GM23338 (cell line): ENCODE measurements around the gene SHISAL2A. TPM values are rescaled to one million over a fixed set of nuclear protein-coding genes. Genes with fewer than 3 reads are reported as not detected.
A peak's percentile ranks its signal among the peaks of the same experiment; 100 is the strongest.

ENCODE experiments used
- ATAC-seq: fragments of 200-7000 bp; cut with Tn5 transposase; 3 replicates; pipeline ENCODE4 v1.9.1; 2020
- DNase-seq: peaks from one replicate; pipeline ENCODE4 v3.0.0-alpha.2; 2015; ENCODE audit warnings: low spot score
- H2AFZ ChIP-seq: fragments of 200-600 bp; sonication (generic); 2 replicates; pipeline ENCODE4 v1.8.0; 2016; ENCODE audit warnings: antibody characterized with exemption, mild to moderate bottlenecking, moderate library complexity
- H3F3A ChIP-seq: fragments of 200-600 bp; sonication (generic); replicated peaks from 2 replicates; pipeline ENCODE4 v1.8.0; 2017; ENCODE audit warnings: antibody characterized with exemption, mixed run types, low read depth
- H3K27ac ChIP-seq: fragments of 200-600 bp; sonication (generic); 2 replicates; pipeline ENCODE4 v1.6.1; 2016; ENCODE audit warnings: low read depth
- H3K27me3 ChIP-seq: fragments of 200-600 bp; sonication (generic); 2 replicates; pipeline ENCODE4 v1.8.0; 2016; ENCODE audit warnings: mild to moderate bottlenecking, mixed run types, moderate library complexity; ENCODE audit not compliant: insufficient read depth
- H3K36me3 ChIP-seq: fragments of 200-600 bp; sonication (generic); 2 replicates; pipeline ENCODE4 v1.8.0; 2016; ENCODE audit warnings: mild to moderate bottlenecking; ENCODE audit not compliant: insufficient read depth
- H3K4me1 ChIP-seq: fragments of 200-600 bp; sonication (generic); 2 replicates; pipeline ENCODE4 v1.8.0; 2016; ENCODE audit warnings: mild to moderate bottlenecking, moderate library complexity; ENCODE audit not compliant: insufficient read depth
- H3K4me2 ChIP-seq: fragments of 200-600 bp; sonication (generic); 2 replicates; pipeline ENCODE4 v1.7.1; 2017; ENCODE audit warnings: mixed run types
- H3K4me3 ChIP-seq: fragments of 200-600 bp; sonication (generic); 2 replicates; pipeline ENCODE4 v1.6.1; 2016; ENCODE audit warnings: mixed run types
- H3K79me2 ChIP-seq: fragments of 200-600 bp; sonication (generic); replicated peaks from 2 replicates; pipeline ENCODE4 v1.8.0; 2017; ENCODE audit warnings: mild to moderate bottlenecking; ENCODE audit not compliant: insufficient read depth
- H3K9me2 ChIP-seq: fragments of 200-600 bp; sonication (generic); 2 replicates; pipeline ENCODE4 v1.8.0; 2017; ENCODE audit not compliant: insufficient read depth
- H4K20me1 ChIP-seq: fragments of 200-600 bp; sonication (generic); replicated peaks from 2 replicates; pipeline ENCODE4 v1.8.0; 2017; ENCODE audit warnings: mild to moderate bottlenecking; ENCODE audit not compliant: insufficient read depth
- H3K27ac Mint-ChIP-seq: 2 replicates; pipeline ENCODE4 v1.8.0; 2020; ENCODE audit warnings: inconsistent platforms, mild to moderate bottlenecking, moderate library complexity, mixed read lengths
- H3K27me3 Mint-ChIP-seq: 3 replicates; pipeline ENCODE4 v1.8.0; 2022; ENCODE audit warnings: low read depth, mild to moderate bottlenecking, moderate library complexity, mixed read lengths, inconsistent platforms; ENCODE audit not compliant: insufficient read depth, poor library complexity
- H3K36me3 Mint-ChIP-seq: 3 replicates; pipeline ENCODE4 v1.8.0; 2021; ENCODE audit warnings: low read depth, mild to moderate bottlenecking, inconsistent platforms, moderate library complexity, mixed read lengths
- H3K4me1 Mint-ChIP-seq: 3 replicates; pipeline ENCODE4 v1.8.0; 2020; ENCODE audit warnings: mild to moderate bottlenecking, inconsistent platforms, mixed read lengths
- H3K4me3 Mint-ChIP-seq: 3 replicates; pipeline ENCODE4 v1.8.0; 2021; ENCODE audit warnings: moderate library complexity, mild to moderate bottlenecking, inconsistent platforms, mixed read lengths
- H3K9me3 Mint-ChIP-seq: 3 replicates; pipeline ENCODE4 v1.8.0; 2020; ENCODE audit warnings: moderate library complexity, mild to moderate bottlenecking, inconsistent platforms, mixed read lengths
- CREB1 ChIP-seq: fragments of 250-450 bp; sonication (Bioruptor Pico); IDR thresholded peaks from 2 replicates; pipeline ENCODE4 v1.5.0; 2020; ENCODE audit warnings: low read depth, mild to moderate bottlenecking, moderate library complexity
- EZH2phosphoT487 ChIP-seq: fragments of 200-600 bp; sonication (generic); IDR thresholded peaks from one replicate; pipeline ENCODE4 v1.8.1; 2018; ENCODE audit warnings: antibody characterized with exemption; ENCODE audit not compliant: unreplicated experiment
- JUNB ChIP-seq: IDR thresholded peaks from one replicate; pipeline ENCODE4 v1.6.1; 2016; ENCODE audit warnings: antibody characterized with exemption; ENCODE audit not compliant: unreplicated experiment
- POLR2AphosphoS5 ChIP-seq: IDR thresholded peaks from 2 replicates; pipeline ENCODE4 v1.6.1; 2016; ENCODE audit warnings: antibody characterized with exemption, low read depth
- STAT1 ChIP-seq: IDR thresholded peaks from one replicate; pipeline ENCODE4 v1.6.1; 2016; ENCODE audit warnings: antibody characterized with exemption; ENCODE audit not compliant: unreplicated experiment
- ZNF114 ChIP-seq: fragments of 250-450 bp; sonication (Bioruptor Pico); IDR thresholded peaks from 2 replicates; pipeline ENCODE4 v1.5.0; 2020; ENCODE audit warnings: mild to moderate bottlenecking, moderate library complexity
- ZNF331 ChIP-seq: fragments of 250-450 bp; sonication (Bioruptor Pico); IDR thresholded peaks from 2 replicates; pipeline ENCODE4 v1.5.0; 2020; ENCODE audit warnings: low read depth, mild to moderate bottlenecking, moderate library complexity
- polyA plus RNA-seq: library from polyadenylated mRNA; unstranded; fragments of >200 nt; fragmentation: Nextera tagmentation; extraction: Ambion mirVana; gene quantifications from 2 replicates; pipeline ENCODE4 v1.2.1, GENCODE V29; 2016
- total RNA-seq: library from RNA; depleted of rRNA; stranded (reverse); fragments of >200 nt; shearing (Covaris generic); gene quantifications from 2 replicates; pipeline ENCODE4 v1.2.3, GENCODE V29; 2014
- TF ChIP-seq, protein P1 (sequence below): fragments of 250-450 bp; sonication (Bioruptor Pico); IDR thresholded peaks from 2 replicates; pipeline ENCODE4 v1.5.0; 2020; ENCODE audit warnings: mild to moderate bottlenecking, moderate library complexity
- TF ChIP-seq, protein P2 (sequence below): IDR thresholded peaks from one replicate; pipeline ENCODE4 v1.6.1; 2018; ENCODE audit warnings: antibody characterized with exemption; ENCODE audit not compliant: unreplicated experiment
- TF ChIP-seq, protein P3 (sequence below): IDR thresholded peaks from 2 replicates; pipeline ENCODE4 v1.6.1; 2016; ENCODE audit warnings: antibody characterized with exemption
- TF ChIP-seq, protein P4 (sequence below), 2 experiments: fragments of 200-600 bp in 1 of 2; sonication (generic) in 1 of 2; conservative IDR thresholded peaks; 2 replicates each; pipeline versions ENCODE4 v1.5.1 to v1.6.1; 2016 to 2017; ENCODE audit warnings: antibody characterized with exemption in 2 of 2, low read depth in 2 of 2, mild to moderate bottlenecking in 2 of 2, moderate library complexity in 1 of 2

Gene SHISAL2A
- total and polyA plus RNA-seq, 2 experiments from 2014 or later, result 0.10 to 1.2 TPM

DNA sequence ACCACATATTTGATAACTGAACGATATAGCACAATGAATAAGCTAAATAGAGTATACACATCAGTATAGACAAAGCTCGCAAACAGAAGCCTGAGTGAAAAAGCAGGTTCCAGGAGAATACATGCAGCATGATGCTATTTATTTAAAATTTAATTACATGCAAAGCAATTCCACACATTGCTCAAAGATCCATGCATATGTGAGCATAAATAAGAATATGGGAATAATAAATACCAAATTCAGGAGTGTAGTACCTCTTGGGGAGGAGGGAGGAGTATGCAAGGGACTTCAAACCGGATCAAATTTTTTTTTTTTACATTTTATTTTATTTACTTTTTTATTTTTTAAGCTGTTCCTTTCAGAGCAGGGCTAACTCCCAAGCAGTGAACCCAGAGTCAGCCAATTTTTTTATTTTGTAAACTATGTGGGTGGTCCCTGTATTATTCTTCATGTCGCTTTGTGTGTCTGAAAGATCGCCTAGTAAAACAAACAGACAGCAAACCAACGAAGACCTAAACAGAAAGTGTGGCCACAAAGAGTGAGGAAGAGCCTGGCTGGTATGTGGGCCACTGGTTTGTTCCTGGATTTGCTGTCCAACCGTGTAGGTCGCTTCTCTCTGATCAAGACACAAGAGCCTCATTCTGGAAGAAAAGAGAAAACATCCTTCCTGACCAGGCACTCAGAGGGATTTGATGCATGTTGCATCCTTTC, 4.2 kb upstream of the SHISAL2A start:
- Histone ChIP-seq H3K9me2 (no peaks in the 10 kb centered on the region), H3K36me3 (no peaks in the 10 kb centered on the region; the same call in 1 of the 2 replicates), H3F3A (0 out of 2 replicates have a peak, but pooled peaks cover 4% of the 10 kb centered on the region), H3K27me3 (peaks cover 32% of the 10 kb centered on the region), H4K20me1 (no peaks in the 10 kb centered on the region), H2AFZ (peak overlapping the region; percentile 90), H3K79me2 (no peaks in the 10 kb centered on the region), H3K27ac (0 out of 2 replicates have a peak overlapping the region, but pooled peaks have one; percentile 9), H3K4me2 (no peak overlapping the region), H3K4me1 (peaks cover 16% of the 10 kb centered on the region; the same call in 1 of the 2 replicates), H3K4me3 (no peak overlapping the region)
- Mint-ChIP-seq H3K36me3 (no peaks in the 10 kb centered on the region; the same call in 1 of the 3 replicates), H3K4me1 (peaks cover 11% of the 10 kb centered on the region), H3K27me3 (peaks cover 28% of the 10 kb centered on the region), H3K4me3 (no peak overlapping the region), H3K27ac (no peak overlapping the region), H3K9me3 (peaks cover 4% of the 10 kb centered on the region; the same call in 1 of the 3 replicates)
- TF ChIP-seq ZNF331 (CRISPR knock-in tag) (no peak), STAT1 (no peak), EZH2phosphoT487 (no peak), JUNB (no peak), ZNF114 (no peak), POLR2AphosphoS5 (no peak), CREB1 (no peak)
- TF ChIP-seq, protein P1, sequence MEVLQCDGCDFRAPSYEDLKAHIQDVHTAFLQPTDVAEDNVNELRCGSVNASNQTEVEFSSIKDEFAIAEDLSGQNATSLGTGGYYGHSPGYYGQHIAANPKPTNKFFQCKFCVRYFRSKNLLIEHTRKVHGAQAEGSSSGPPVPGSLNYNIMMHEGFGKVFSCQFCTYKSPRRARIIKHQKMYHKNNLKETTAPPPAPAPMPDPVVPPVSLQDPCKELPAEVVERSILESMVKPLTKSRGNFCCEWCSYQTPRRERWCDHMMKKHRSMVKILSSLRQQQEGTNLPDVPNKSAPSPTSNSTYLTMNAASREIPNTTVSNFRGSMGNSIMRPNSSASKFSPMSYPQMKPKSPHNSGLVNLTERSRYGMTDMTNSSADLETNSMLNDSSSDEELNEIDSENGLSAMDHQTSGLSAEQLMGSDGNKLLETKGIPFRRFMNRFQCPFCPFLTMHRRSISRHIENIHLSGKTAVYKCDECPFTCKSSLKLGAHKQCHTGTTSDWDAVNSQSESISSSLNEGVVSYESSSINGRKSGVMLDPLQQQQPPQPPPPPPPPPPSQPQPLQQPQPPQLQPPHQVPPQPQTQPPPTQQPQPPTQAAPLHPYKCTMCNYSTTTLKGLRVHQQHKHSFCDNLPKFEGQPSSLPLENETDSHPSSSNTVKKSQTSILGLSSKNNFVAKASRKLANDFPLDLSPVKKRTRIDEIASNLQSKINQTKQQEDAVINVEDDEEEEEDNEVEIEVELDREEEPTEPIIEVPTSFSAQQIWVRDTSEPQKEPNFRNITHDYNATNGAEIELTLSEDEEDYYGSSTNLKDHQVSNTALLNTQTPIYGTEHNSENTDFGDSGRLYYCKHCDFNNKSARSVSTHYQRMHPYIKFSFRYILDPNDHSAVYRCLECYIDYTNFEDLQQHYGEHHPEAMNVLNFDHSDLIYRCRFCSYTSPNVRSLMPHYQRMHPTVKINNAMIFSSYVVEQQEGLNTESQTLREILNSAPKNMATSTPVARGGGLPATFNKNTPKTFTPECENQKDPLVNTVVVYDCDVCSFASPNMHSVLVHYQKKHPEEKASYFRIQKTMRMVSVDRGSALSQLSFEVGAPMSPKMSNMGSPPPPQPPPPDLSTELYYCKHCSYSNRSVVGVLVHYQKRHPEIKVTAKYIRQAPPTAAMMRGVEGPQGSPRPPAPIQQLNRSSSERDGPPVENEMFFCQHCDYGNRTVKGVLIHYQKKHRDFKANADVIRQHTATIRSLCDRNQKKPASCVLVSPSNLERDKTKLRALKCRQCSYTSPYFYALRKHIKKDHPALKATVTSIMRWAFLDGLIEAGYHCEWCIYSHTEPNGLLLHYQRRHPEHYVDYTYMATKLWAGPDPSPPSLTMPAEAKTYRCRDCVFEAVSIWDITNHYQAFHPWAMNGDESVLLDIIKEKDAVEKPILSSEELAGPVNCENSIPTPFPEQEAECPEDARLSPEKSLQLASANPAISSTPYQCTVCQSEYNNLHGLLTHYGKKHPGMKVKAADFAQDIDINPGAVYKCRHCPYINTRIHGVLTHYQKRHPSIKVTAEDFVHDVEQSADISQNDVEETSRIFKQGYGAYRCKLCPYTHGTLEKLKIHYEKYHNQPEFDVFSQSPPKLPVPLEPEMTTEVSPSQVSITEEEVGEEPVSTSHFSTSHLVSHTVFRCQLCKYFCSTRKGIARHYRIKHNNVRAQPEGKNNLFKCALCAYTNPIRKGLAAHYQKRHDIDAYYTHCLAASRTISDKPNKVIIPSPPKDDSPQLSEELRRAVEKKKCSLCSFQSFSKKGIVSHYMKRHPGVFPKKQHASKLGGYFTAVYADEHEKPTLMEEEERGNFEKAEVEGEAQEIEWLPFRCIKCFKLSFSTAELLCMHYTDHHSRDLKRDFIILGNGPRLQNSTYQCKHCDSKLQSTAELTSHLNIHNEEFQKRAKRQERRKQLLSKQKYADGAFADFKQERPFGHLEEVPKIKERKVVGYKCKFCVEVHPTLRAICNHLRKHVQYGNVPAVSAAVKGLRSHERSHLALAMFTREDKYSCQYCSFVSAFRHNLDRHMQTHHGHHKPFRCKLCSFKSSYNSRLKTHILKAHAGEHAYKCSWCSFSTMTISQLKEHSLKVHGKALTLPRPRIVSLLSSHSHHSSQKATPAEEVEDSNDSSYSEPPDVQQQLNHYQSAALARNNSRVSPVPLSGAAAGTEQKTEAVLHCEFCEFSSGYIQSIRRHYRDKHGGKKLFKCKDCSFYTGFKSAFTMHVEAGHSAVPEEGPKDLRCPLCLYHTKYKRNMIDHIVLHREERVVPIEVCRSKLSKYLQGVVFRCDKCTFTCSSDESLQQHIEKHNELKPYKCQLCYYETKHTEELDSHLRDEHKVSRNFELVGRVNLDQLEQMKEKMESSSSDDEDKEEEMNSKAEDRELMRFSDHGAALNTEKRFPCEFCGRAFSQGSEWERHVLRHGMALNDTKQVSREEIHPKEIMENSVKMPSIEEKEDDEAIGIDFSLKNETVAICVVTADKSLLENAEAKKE (CRISPR knock-in tag), result no peak
- TF ChIP-seq, protein P2, sequence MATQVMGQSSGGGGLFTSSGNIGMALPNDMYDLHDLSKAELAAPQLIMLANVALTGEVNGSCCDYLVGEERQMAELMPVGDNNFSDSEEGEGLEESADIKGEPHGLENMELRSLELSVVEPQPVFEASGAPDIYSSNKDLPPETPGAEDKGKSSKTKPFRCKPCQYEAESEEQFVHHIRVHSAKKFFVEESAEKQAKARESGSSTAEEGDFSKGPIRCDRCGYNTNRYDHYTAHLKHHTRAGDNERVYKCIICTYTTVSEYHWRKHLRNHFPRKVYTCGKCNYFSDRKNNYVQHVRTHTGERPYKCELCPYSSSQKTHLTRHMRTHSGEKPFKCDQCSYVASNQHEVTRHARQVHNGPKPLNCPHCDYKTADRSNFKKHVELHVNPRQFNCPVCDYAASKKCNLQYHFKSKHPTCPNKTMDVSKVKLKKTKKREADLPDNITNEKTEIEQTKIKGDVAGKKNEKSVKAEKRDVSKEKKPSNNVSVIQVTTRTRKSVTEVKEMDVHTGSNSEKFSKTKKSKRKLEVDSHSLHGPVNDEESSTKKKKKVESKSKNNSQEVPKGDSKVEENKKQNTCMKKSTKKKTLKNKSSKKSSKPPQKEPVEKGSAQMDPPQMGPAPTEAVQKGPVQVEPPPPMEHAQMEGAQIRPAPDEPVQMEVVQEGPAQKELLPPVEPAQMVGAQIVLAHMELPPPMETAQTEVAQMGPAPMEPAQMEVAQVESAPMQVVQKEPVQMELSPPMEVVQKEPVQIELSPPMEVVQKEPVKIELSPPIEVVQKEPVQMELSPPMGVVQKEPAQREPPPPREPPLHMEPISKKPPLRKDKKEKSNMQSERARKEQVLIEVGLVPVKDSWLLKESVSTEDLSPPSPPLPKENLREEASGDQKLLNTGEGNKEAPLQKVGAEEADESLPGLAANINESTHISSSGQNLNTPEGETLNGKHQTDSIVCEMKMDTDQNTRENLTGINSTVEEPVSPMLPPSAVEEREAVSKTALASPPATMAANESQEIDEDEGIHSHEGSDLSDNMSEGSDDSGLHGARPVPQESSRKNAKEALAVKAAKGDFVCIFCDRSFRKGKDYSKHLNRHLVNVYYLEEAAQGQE, result no peak
- TF ChIP-seq, protein P3, sequence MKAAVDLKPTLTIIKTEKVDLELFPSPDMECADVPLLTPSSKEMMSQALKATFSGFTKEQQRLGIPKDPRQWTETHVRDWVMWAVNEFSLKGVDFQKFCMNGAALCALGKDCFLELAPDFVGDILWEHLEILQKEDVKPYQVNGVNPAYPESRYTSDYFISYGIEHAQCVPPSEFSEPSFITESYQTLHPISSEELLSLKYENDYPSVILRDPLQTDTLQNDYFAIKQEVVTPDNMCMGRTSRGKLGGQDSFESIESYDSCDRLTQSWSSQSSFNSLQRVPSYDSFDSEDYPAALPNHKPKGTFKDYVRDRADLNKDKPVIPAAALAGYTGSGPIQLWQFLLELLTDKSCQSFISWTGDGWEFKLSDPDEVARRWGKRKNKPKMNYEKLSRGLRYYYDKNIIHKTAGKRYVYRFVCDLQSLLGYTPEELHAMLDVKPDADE, result no peak
- TF ChIP-seq, protein P4, sequence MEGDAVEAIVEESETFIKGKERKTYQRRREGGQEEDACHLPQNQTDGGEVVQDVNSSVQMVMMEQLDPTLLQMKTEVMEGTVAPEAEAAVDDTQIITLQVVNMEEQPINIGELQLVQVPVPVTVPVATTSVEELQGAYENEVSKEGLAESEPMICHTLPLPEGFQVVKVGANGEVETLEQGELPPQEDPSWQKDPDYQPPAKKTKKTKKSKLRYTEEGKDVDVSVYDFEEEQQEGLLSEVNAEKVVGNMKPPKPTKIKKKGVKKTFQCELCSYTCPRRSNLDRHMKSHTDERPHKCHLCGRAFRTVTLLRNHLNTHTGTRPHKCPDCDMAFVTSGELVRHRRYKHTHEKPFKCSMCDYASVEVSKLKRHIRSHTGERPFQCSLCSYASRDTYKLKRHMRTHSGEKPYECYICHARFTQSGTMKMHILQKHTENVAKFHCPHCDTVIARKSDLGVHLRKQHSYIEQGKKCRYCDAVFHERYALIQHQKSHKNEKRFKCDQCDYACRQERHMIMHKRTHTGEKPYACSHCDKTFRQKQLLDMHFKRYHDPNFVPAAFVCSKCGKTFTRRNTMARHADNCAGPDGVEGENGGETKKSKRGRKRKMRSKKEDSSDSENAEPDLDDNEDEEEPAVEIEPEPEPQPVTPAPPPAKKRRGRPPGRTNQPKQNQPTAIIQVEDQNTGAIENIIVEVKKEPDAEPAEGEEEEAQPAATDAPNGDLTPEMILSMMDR (conservative IDR thresholded peaks at IDR 0.05; ENCODE audit: low read depth in 2 of 2), result no peak
- DNase-seq (no peak), ATAC-seq (no peak)
